Measurements from ENCODE around the gene PPP1R9A.

Gene PPP1R9A

GRCh38 chr7:95321720-95322119 lies 414.3 kb downstream of the PPP1R9A start:
- DNase-seq (ENCODE audit: low spot score) = no peak

GRCh38 chr7:95322396-95322795 lies 415.0 kb downstream of the PPP1R9A start:
- peak; percentile 20 for DNase-seq (ENCODE audit: low spot score)

GRCh38 chr7:95322854-95323253 lies 415.5 kb downstream of the PPP1R9A start:
- DNase-seq (ENCODE audit: low spot score) = no peak

- no peak for DNase-seq (ENCODE audit: low spot score)
Observed at GRCh38 chr7:95323410-95324129, 416.2 kb downstream of the PPP1R9A start.

GRCh38 chr7:95324431-95324830 lies 417.0 kb downstream of the PPP1R9A start, which contains the start of gene PON1:
PON1 (minus strand) TSS chr7:95324532; CDS start chr7:95324475, 57 bp downstream.
- DNase-seq (ENCODE audit: low spot score) = no peak

GRCh38 chr7:95327356-95327755 lies 420.0 kb downstream of the PPP1R9A start:
- no peak for DNase-seq (ENCODE audit: low spot score)

- DNase-seq (ENCODE audit: low spot score) = no peak
Observed at GRCh38 chr7:95330204-95330960, 423.0 kb downstream of the PPP1R9A start.

- no peak for DNase-seq (ENCODE audit: low spot score)
Observed at GRCh38 chr7:95330961-95331337, 423.6 kb downstream of the PPP1R9A start.

- DNase-seq (ENCODE audit: low spot score) = no peak
Observed at GRCh38 chr7:95334447-95334846, 427.1 kb downstream of the PPP1R9A start.

- peak; percentile 56 for DNase-seq (ENCODE audit: low spot score)
Observed at GRCh38 chr7:95335093-95335492, 427.7 kb downstream of the PPP1R9A start.

- no peak for DNase-seq (ENCODE audit: low spot score)
Observed at GRCh38 chr7:95338832-95339231, 431.4 kb downstream of the PPP1R9A start.

- DNase-seq (ENCODE audit: low spot score) = no peak
Observed at GRCh38 chr7:95340491-95340890, 433.1 kb downstream of the PPP1R9A start.

GRCh38 chr7:95342029-95342428 lies 434.6 kb downstream of the PPP1R9A start:
- no peak for DNase-seq (ENCODE audit: low spot score)

GRCh38 chr7:95342642-95343307 lies 435.4 kb downstream of the PPP1R9A start:
- DNase-seq (ENCODE audit: low spot score) = no peak
